CD4-positive, alpha-beta T cell treated with Interferon alpha-2 for 1 hour (primary cell): ENCODE results near the gene STK39.
A peak's percentile ranks its signal among the peaks of the same experiment; 100 is the strongest.
"Not testable (repeated sequence)": the region's sequence is repeated elsewhere in the genome, so short reads cannot be mapped to it uniquely, and the experiment has no call there.

Source experiments
- DNase-seq, 2 donors: peaks; one replicate each; pipeline ENCODE4 v3.0.0-alpha.2; 2020 to 2022

The STK39 gene

DNA sequence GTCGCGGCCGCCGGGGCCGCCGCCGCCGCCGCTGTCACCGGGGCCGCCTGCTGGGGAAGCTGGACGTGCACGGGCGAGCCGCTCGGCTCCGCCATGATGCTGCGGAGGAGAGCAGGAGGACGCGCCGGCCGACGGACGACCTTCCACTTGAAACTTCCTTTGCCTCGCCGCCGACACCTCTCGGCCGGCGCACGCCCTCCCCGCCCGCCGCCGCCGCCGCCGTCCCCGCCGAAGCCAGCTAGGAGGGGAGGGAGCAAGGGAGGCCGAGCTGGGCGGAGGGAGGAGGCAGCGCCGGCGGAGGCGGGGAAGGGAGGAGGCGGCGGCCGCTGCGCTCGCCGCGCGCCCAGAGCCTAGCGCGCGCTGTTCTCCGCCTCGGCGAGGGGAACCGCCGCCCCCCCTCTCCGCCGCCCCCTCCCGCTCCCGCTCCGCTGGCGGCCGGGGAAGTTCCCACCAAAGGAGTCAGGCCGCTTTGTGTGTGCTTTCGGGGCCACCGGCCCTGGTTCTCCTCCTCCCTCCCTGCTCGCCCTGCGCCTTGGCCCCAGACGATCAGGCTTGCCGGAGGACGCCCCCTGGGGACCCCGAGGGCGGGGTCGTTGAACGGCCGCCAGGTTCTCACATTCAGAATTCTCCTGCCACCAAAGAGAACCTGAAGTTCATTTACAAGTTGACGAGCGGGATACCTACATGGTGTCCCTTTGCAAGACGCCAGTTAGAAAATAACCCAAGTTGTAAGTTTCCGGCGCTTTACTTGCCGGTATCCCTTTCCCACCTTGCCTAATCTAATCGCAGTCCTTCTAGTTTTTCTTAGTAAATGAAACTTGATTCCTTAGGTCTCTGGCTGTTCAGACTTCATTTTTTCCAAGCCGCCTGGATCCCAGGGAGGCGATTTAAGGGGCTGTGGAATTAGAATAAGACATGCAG lies at the start of gene STK39:
Gene STK39 (minus strand): TSS at position 255 of the 921 bp plus-strand sequence. CDS start 160 bp downstream, at position 95.
- peak; percentile 71 to 83 for DNase-seq

DNA sequence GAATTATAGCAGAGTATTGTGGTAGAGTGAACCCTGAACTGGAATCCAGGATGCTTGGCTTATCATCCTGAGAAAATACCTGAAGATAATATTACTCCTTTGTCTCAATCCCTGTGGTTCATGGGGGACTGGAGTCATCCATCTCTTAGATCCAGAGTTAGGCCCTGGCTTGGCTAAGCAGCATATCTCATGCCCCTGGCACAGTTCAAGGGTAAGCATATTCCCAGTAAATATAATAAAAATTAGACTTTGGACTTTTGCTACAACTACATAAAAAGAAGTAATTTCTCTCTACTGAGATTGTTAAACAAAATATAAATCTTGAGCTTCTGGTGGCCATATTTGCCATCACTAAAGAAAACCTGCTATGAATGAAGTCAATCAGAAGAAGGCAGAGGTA lies 47.7 kb upstream of the STK39 start:
- DNase-seq, result no peak

DNA sequence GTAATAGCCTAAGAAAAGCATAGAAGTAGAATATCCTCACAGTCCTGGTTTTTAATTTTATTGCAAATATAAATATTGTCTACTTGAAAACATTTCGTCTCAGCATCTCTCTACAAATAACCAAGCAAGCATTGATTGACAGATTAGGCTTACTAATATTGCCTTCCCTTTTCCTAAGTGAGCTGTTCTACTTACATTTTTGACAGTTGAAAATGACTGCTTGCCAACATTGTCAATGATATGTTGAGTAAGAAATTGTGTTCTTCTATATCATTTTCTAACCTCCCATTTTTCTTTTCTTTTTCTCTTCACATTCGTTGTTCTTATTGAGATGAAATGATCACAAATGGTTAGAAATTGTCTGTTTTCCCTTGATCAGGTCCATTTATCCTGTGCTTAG lies 47.0 kb upstream of the STK39 start:
- DNase-seq, result no peak

DNA sequence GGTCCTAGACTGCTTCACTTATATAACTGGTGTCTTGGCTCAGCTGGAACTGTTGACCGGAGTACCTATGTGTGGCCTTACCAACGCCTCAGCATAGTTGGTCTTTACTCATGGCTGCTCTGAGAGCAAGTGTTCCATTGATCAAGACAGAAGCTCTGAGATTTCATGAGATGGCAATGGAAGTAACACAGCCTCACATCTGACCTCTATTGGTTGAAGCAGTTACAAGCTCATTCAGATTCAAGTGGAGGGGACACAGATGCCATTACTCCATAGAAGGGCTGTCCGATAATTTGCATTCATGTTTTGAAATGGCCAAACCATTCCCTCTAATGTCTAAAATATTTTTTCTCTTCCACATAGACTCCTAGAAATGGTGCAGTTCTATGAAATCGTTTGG lies 46.4 kb upstream of the STK39 start:
- DNase-seq, result no peak

DNA sequence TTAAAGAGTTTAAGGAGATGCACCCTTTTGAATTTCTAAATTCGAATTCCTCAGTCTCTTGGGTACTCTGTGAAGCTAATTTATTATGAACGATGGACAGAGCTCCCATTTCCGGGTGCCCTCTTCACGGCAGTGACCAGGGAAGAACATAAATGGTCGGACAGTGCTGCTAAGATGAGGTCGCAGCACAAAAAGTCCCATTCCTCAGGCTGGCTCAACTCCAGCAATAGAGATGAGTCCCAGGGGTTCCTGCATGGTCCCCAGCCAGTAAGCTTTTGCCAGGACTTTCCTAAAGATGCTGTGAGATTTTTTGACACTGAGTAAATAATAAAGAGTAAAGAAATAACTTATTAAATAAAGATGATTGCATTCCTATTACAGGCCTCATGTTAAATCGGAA lies 43.0 kb upstream of the STK39 start:
- no peak for DNase-seq

DNA sequence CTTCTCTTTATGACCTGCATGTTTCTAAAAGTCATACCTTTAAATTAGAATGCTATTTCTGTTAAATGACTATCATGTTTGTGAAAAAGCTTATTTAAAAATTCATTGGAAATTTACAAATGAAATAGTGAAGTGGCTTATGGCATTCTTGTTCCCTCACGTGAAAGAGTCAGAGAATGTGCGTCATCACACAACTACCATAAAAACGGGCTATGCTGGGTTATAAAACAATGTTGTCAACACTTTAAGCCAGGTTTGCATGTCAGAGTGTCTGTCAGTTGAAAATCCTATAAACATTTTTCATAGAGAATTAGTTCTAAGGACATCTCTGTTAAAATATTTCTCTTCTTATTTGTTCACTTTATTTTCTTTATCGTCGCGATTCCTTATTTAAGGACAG lies 42.5 kb upstream of the STK39 start:
- no peak for DNase-seq

DNA sequence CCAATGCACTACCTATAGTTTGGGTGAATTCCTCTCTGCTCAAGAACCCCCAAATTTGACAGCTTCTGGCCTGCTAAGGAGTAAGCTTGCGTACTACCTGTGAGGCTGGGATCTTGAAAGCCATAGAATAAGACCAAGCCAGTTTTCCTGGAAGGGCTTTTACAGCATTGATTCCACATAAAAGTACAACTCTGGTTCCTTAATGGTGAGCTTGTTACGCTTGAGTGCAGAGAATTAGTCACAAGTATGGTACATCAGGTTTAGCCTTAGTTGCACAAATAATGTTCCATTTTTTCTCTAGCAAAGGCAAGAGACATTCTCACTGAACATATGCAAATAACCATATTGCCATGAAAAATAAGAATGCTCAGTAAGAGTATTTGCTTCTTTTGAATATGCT lies 39.1 kb upstream of the STK39 start:
- DNase-seq, result no peak

DNA sequence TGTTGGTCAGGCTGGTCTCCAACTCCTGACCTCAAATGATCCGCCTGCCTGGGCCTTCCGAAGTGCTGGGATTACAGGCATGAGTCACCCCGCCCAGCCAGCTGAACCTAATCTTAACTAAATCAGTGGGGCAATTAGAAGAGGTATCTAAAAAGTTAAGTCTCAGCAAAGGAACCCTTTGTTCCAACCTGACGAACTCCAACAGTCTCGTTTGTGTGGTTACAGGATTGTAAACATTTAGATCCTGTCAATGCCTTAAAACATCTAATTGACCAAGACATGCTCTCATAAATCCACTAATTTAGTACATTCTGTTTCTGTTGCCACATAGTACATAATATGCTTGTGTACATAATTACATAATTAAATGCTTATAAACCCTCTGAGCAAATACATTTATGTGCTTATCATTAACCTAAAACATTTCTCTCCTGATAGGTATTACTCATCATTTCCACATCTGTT lies 31.1 kb upstream of the STK39 start:
- no peak for DNase-seq

DNA sequence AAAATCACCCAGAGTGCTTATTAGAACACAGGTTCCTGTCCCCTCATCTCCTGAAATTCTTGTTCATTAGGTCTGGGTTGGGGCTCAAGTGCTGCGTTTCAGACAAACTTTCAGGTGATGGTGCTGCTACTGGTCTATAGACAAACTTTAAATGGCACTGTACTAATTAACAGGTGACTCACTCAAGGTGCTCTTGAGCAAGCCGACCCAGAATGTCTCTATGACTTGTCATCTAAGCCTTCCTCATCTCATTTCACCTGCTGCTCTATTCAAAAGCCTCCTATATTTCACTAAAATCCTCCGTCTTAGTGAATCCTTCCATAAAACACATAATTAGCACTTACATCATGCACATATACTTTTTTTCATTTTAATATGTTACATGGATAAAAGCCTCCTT lies 29.9 kb upstream of the STK39 start:
- DNase-seq, result no peak

DNA sequence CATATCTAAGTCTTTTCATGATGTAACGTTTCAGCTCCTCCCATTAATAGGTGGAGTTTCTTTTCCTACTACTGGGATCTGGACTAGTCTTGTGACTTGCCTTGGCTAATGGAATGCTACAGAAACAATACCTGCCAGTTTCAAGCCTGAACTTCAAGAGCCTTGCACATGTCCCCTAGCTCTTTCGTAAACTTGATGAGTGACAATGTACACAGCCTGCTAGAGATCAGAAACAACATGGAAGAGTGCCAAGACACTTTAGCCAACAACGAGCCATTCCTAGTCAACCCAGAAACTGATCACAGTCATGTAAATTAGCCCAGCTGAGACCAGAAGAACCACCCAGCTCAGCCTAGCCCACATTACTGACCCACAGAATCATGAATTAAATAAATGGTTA lies 24.8 kb upstream of the STK39 start:
- no peak for DNase-seq

DNA sequence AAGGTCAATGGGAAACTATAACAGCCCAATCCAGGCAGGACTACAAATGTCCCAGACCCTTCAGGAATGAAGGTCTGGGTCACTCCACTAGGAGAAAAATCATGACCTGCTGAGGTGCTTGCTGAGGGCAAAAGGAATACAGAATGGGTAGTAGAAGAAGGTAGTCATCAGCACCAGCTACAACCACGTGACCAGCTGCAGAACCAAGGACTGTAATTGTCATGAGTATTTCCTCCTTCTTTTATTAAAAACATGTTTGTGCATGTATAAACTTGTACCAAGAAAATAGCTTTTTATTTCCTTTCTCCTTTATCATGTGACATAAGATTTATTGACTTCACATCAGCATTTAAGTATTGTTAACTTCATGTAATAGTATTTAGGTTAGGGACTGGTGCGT lies 15.5 kb upstream of the STK39 start:
- DNase-seq, result not testable (repeated sequence)

DNA sequence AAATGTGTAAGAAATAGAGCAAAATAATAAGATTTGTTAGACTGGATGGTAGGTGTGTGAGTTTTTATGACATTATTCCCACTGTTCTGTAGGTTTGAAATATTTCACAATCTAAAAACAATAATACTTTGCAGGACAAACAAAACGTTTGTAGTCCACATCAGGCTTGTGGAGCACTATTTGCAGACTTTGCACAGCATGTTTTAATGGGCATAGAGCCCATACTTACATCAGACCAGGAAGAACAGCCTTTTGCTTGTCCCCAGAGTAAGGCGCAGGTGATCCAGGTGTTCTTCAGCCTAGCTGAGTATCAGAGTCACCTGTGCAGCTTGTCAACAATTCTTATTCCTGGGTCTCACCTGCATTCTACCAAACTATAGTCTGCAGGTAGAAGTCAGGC lies 9.1 kb upstream of the STK39 start:
- no peak for DNase-seq

DNA sequence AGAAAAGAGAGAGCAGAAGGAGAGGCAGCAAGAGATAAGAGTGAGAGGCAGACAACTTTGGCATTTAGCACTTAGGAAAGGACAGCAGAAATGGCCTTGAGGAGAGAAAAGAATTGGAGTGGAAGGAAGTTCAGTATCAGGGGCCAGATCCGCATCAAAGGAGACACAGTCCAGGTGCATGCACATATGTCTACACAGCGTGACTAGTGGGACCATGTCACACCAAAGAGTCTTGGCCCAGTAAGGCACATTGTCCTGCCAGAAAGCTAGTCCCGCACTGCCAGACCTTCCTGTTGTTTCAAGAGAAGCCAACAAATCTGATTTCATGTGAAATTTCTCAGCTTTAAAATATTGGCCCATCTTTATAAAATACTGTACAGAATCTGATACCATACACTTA lies 8.5 kb upstream of the STK39 start:
- no peak for DNase-seq

DNA sequence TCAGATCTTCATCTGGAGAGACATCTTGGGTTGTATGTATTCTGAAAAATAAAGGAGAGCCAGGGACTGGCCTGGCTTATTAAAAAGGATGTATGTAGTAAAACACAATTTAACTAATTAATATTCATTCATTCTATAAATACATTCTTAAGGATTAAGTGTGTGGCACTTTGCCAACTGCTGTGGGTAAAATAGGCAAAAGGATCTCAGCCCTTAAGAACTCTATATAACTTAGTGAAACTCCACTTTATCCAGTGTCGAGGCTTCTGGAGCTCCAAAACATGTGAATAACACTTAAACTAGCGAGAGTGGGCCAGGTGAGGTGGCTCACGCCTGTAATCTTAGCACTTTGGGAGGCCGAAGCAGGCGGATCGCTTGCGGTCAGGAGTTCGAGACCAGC lies 7.7 kb upstream of the STK39 start:
- no peak for DNase-seq

DNA sequence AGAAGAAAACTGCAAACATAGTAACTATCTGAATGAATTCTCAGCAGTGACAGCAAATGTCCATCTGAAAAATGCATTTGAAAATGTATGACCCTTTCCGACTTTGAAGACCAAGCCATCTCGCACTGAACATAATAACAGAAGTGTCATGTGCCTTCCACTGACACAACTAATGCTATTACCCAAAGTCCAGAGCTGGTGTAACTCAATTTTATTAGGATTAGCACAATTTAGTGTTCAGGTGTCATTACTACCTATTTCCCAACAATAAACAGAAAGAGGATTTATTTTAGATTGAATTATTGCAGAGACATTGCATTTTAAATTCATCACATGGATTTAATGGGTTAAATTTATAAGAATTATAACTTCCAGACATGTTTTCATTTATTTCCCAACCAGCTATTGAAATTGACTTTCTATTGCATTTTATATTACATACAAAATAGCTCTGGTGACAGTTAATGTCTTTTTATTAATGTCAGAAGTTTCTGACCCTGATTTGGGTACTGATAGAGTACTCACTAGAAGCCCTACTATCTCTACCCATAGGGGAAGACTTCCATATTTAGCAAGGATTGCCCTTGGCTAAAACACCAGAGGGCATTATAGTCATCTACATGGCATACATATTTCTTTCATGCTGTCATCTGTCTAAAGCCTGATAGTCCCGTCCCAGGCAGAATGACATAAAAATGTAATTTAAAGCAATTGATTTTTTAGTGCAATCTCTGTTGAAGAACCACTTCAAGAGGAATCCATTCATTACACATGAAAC lies 7.0 kb upstream of the STK39 start:
- DNase-seq, result no peak

DNA sequence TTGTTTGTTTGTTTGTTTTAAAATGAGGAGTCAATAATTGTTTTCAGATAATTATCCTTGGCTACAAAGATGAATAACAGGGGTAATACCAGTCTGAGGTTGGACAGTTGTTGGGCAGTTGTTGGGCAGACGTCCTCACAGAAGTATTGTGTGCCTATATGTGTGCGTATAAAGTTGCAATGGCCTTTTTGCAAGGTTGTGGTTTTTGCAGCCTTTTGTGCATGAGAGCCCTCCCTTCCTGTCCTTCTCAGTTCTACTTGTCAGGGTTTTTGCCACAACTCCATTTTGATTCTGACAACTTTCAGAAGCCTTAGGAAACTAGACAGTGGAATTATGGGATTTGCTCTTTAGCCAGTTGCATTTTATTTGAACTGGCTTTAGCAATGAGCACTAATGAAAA lies 6.0 kb upstream of the STK39 start:
- DNase-seq, result no peak

DNA sequence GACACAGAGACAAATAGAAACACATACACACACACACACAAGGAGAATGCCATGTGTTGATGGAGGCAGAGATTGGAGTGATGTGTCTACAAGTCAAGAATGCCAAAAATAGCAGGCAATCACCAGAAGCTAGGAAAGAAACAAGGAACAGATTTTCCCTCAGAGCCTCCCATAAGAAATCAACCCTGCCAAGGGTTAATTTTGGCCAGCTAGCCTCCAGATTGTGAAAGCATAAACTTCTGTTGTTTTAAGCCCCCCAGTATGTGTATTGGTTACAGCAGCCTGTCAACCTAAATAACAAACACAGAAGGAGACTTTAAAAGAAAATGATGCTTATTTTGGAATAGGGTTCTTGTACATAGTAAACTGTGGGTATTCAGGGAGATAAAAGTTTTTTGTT lies 5.6 kb upstream of the STK39 start:
- DNase-seq, result no peak

DNA sequence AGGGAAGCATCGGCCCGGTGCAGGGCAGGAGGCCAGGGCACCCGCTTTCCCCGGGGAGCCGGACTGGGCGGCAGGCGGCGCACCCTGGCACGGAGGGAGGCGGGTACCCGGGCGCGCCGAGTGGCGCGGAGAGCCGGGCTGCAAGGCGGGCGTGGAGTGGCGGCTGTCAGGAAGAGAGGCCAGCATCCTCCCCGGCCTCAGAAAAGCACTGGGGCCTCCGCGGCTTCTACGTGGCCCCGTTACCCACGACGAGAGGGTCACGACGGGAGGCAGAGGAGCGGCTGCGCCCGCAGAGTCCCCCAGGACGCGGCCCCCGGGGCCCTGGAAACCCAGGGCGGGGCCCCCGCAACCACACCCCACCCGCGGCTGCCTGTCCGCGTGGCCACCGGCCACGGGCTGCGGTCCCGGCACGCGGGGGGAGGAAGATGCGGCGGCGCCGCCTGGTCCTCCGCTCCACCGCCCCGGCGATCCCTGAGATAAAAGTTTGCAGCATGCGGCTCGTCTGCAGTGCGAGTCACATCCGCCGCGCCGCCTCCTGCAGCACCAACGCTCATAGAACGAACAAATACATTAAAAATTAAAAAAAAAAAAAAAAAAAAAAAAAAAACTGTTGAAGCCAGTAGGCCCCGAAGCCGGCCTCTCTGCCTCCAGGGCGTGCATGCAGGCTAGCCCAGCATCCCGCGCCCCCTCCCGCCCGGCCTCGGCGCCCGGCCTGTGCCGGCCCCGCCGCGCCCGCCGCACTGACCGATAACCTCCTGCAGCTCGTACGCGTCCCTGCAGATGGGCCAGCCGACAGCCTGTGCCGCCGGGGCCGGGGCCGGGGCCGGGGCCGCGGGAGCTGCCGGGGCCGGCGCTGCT lies 683 bp downstream of the STK39 start:
- peak; percentile 81 to 87 for DNase-seq

DNA sequence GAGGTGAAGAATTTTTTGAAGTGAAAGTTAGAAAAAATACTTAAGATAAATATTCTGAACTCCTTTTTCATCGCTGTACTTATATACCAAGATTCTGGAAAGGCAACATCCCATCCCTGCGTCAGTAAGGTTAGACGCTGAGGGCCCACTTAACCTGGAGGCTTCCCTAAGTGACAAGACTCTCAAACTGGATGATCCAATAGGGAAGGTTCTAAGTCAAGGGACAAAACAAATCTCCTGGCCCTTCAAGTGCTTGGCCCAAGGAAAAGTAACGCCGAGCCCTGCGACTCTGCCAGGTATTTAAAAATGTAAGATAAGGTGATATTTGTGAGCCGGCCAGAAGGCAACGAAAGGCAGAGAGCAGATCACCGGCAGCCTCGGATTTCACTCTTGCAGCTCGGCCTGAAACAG lies 1.3 kb downstream of the STK39 start:
- DNase-seq, result no peak

DNA sequence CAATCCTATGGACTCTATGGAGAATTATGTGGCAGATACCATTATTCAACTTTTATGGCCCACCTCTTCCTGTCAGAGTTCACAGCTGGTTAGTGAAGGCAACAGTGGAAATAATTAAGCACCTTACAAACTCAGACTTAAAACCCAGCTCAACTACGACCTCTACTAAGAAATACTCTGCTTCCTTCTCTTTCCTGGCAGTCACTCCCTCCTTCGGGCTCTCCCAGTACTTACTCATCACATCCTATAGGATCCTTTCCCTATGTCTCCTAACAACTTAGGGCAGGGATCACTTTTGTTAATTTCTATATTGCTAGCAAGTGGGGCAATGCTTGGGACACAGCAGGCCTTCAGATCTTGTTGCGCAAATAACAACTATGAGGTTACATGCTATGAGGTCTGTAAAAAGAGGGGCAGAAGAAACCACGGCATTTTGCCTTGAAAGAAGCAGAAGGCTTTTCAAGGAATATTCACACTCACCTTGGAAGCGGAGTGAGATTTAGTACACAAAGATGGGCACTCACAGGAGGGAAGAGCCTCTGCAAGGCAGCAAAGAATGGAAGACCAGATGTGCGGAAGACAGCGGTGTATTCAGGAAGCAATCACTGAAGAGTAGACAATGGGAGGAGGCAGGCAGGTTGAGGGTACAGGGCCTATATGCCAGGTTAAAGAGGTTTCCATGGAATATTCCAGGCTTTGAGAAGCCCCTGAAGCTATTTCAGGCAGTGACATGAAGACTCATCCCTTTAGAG lies 2.1 kb downstream of the STK39 start:
- DNase-seq, result no peak

DNA sequence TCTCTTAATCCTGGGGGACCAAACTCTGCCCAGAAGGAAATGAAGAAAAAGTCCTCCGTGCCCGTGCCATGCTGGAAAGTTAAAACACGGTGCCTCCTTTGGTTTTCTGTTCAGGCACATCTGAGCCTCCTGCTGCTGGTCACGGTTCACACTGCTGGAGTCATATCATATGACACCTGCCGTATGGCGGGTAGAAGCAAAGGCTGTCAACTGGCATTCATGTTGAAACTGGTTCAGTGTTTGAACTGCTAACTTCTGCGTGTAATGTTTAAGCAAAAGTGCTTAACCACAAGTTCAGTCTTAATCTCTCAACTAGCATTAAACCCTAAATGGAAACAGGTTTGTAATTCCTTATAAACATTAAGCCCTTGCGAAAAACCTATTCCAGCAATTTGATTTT lies 3.1 kb downstream of the STK39 start:
- peak; percentile 26 to 57 for DNase-seq

DNA sequence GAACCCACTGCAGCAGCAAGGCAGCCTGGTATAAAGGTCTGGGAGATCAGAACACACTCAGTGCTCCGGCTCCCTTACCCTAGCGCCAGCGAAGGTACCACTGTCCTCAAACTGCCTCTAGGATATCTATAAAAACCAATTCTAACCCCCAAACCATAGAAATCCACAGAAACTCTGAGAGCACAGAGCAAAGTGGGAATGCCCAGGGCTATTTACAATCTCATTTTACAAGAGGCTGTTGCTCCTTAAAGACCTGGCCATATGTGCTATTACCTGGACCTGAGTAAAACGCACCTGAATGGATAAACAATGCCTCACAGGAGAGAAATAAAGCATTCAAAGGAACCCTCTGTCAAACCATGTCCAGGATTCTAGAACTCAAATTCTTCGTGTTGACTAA lies 4.3 kb downstream of the STK39 start:
- no peak for DNase-seq
